ENCODE measurements around the gene OTOP2. TPM values are rescaled to one million over a fixed set of nuclear protein-coding genes. Genes with fewer than 3 reads are reported as not detected.

OTOP2 gene
- total and polyA plus RNA-seq, 2 experiments from 2014 or later, result not detected

DNA sequence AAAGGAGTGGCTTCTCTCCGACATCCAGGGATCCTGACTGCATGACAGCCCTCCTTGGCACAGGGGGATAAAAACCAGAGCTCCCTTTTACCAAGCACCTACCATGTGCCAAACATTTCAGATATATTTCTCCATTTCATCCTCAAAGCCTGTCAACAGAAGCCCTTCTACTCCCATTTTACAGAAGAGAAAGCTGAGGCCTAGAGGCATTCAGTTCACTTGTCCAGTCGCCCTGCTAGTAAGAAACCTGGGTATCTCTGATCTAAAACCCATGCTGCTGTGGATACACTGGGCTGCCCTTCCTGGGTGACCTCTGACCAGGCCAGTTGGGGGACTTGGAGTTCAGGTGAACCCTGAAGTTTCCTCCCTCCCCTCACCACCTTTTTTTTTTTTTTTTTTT lies 45.4 kb upstream of the OTOP2 start:
- no peak overlapping the region for H3K27ac ChIP-seq
- no peak for DNase-seq (ENCODE audit: low read depth in 1 of 2, low spot score in 1 of 2)
- TF ChIP-seq, protein P1, sequence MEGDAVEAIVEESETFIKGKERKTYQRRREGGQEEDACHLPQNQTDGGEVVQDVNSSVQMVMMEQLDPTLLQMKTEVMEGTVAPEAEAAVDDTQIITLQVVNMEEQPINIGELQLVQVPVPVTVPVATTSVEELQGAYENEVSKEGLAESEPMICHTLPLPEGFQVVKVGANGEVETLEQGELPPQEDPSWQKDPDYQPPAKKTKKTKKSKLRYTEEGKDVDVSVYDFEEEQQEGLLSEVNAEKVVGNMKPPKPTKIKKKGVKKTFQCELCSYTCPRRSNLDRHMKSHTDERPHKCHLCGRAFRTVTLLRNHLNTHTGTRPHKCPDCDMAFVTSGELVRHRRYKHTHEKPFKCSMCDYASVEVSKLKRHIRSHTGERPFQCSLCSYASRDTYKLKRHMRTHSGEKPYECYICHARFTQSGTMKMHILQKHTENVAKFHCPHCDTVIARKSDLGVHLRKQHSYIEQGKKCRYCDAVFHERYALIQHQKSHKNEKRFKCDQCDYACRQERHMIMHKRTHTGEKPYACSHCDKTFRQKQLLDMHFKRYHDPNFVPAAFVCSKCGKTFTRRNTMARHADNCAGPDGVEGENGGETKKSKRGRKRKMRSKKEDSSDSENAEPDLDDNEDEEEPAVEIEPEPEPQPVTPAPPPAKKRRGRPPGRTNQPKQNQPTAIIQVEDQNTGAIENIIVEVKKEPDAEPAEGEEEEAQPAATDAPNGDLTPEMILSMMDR (IDR thresholded peaks at IDR 0.05; ENCODE audit: low read depth, low read length), result no peak
- H3K27me3 ChIP-seq, result no peaks in the 10 kb centered on the region
- H3K4me3 ChIP-seq, result no peak overlapping the region
- H3K4me1 ChIP-seq (ENCODE audit: low read depth), result peaks cover 42% of the 10 kb centered on the region
- no peaks in the 10 kb centered on the region for H3K36me3 ChIP-seq
- H3K9me3 ChIP-seq (ENCODE audit: low read depth), result no peaks in the 10 kb centered on the region

DNA sequence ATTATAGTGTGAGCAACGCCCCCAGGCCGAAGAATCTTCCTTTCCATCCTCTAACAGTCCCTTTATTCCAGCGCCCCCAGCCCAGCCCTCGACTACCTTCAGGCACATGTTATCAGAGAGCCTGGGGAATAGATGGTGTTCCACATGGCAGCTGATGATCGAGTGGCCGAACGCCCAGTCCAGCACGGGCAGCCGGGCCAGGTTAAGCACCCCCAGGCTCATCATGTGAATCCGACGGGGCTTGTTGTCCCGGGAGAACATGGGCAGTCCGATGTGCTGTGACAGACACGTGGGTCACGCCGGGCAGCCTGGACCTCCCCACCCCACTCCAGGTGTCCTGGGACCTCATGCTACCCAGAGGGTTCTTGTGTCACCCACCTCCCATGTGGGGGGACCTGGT lies 44.8 kb upstream of the OTOP2 start:
- DNase-seq (ENCODE audit: low read depth in 1 of 2, low spot score in 1 of 2), result no peak
- Histone ChIP-seq H3K4me1 (ENCODE audit: low read depth) (peaks cover 38% of the 10 kb centered on the region), H3K27me3 (no peaks in the 10 kb centered on the region), H3K36me3 (no peaks in the 10 kb centered on the region), H3K9me3 (ENCODE audit: low read depth) (no peaks in the 10 kb centered on the region), H3K4me3 (no peak overlapping the region), H3K27ac (no peak overlapping the region)
- TF ChIP-seq, protein P1 (IDR thresholded peaks at IDR 0.05; ENCODE audit: low read depth, low read length), result no peak

DNA sequence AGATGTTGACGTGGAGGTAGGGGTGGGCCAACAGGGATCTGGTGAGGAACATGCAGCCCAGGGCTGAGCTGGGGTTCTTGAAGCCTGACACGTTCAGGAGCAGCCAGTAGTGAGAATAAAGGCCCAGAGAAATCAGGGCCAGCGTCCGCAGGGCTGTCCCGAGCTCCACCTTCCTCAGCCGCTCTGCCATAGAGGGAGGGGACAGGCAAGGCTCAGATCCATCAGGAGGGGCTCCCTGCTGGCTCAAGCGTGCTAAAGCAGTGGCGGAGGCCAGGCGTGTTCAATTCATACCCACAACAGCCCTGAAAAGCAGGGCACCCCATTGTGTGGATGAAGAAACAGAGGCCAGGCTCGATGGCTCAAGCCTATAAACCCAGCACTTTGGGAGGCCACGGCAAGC lies 43.0 kb upstream of the OTOP2 start:
- Histone ChIP-seq H3K9me3 (ENCODE audit: low read depth) (no peaks in the 10 kb centered on the region), H3K27me3 (no peaks in the 10 kb centered on the region), H3K36me3 (no peaks in the 10 kb centered on the region), H3K4me1 (ENCODE audit: low read depth) (peaks cover 34% of the 10 kb centered on the region), H3K27ac (no peak overlapping the region), H3K4me3 (no peak overlapping the region)
- TF ChIP-seq, protein P1 (IDR thresholded peaks at IDR 0.05; ENCODE audit: low read depth, low read length), result no peak
- no peak for DNase-seq (ENCODE audit: low read depth in 1 of 2, low spot score in 1 of 2)

DNA sequence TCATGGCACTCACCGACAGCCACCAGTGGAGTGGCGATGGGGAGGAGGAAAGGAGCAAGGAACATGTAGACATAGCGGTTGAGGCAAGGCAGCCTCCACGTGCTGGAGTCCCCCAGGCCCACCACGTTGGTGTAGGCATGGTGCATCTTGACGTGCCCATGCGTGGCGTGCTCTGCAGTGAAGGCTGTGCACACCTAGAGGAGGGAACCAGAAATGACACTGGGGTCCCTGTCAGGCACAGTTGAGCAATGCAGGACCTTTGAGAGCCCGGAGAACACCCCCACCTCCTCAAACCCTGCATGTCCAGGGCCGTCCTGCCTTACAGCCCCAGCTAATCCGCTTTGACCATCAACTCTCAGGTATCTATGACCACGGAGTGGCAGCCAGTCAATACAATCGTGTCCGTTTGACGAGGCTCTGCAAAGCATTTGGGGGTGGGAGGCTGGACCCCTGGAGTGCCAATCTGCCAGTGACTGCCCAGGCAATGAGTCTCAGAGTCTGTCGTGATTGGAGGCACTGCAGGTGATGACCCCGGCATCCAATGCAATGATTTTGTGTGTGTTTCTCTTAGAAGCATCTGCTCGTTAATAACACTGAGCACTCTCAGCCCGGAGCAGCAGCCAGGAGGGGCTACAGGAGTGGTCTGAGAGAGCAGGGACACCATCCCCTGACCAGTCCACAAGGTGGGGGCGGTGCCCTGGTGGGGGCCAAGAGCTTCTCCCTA lies 41.4 kb upstream of the OTOP2 start:
- TF ChIP-seq, protein P1 (IDR thresholded peaks at IDR 0.05; ENCODE audit: low read depth, low read length), result no peak
- H3K4me3 ChIP-seq, result no peak overlapping the region
- H3K36me3 ChIP-seq, result no peaks in the 10 kb centered on the region
- no peak overlapping the region for H3K27ac ChIP-seq
- no peaks in the 10 kb centered on the region for H3K9me3 ChIP-seq (ENCODE audit: low read depth)
- H3K4me1 ChIP-seq (ENCODE audit: low read depth), result peaks cover 19% of the 10 kb centered on the region
- no peak for DNase-seq (ENCODE audit: low read depth in 1 of 2, low spot score in 1 of 2)
- H3K27me3 ChIP-seq, result no peaks in the 10 kb centered on the region

DNA sequence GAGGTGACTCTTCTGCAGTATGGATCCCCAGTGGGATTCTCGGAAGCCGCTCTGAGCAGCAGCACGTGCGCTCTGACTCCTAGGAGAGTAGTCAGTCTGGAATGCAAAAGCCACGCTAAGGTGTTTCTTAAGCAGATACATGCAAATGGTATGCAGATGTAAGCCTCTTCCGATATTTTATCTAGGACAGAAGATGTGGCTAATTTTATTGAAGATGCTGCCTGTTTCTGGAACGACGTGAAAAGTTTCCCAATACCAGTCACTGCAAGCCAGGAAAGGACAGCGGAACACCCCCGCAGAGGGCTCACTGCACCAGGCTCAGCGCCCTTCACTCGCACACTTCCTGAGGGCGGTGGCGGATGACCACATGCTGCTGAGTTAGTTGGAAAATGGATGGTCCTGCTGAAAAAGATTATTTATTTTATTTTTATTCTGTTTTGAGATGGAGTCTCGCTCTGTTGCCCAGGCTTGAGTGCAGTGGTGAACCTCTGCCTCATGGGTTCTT lies 40.8 kb upstream of the OTOP2 start:
- Histone ChIP-seq H3K27ac (no peak overlapping the region), H3K4me1 (ENCODE audit: low read depth) (peaks cover 12% of the 10 kb centered on the region), H3K4me3 (no peak overlapping the region), H3K9me3 (ENCODE audit: low read depth) (no peaks in the 10 kb centered on the region), H3K27me3 (no peaks in the 10 kb centered on the region), H3K36me3 (no peaks in the 10 kb centered on the region)
- no peak for DNase-seq (ENCODE audit: low read depth in 1 of 2, low spot score in 1 of 2)
- TF ChIP-seq, protein P1 (IDR thresholded peaks at IDR 0.05; ENCODE audit: low read depth, low read length), result no peak
